Tracheal epithelial cell (primary cell): ENCODE results near the gene DIP2C. TPM values are rescaled to one million over a fixed set of nuclear protein-coding genes. Genes with fewer than 3 reads are reported as not detected.

Experiments used
- total RNA-seq: library from RNA; depleted of rRNA; stranded (reverse); fragments of >200 nt; gene quantifications from 2 replicates; pipeline ENCODE4 v1.2.1, GENCODE V29; 2014

The DIP2C gene, protein sequence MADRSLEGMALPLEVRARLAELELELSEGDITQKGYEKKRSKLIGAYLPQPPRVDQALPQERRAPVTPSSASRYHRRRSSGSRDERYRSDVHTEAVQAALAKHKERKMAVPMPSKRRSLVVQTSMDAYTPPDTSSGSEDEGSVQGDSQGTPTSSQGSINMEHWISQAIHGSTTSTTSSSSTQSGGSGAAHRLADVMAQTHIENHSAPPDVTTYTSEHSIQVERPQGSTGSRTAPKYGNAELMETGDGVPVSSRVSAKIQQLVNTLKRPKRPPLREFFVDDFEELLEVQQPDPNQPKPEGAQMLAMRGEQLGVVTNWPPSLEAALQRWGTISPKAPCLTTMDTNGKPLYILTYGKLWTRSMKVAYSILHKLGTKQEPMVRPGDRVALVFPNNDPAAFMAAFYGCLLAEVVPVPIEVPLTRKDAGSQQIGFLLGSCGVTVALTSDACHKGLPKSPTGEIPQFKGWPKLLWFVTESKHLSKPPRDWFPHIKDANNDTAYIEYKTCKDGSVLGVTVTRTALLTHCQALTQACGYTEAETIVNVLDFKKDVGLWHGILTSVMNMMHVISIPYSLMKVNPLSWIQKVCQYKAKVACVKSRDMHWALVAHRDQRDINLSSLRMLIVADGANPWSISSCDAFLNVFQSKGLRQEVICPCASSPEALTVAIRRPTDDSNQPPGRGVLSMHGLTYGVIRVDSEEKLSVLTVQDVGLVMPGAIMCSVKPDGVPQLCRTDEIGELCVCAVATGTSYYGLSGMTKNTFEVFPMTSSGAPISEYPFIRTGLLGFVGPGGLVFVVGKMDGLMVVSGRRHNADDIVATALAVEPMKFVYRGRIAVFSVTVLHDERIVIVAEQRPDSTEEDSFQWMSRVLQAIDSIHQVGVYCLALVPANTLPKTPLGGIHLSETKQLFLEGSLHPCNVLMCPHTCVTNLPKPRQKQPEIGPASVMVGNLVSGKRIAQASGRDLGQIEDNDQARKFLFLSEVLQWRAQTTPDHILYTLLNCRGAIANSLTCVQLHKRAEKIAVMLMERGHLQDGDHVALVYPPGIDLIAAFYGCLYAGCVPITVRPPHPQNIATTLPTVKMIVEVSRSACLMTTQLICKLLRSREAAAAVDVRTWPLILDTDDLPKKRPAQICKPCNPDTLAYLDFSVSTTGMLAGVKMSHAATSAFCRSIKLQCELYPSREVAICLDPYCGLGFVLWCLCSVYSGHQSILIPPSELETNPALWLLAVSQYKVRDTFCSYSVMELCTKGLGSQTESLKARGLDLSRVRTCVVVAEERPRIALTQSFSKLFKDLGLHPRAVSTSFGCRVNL (N-terminal part only)
- total RNA-seq: 1.3 and 2.9 TPM in 2 replicates

DNA sequence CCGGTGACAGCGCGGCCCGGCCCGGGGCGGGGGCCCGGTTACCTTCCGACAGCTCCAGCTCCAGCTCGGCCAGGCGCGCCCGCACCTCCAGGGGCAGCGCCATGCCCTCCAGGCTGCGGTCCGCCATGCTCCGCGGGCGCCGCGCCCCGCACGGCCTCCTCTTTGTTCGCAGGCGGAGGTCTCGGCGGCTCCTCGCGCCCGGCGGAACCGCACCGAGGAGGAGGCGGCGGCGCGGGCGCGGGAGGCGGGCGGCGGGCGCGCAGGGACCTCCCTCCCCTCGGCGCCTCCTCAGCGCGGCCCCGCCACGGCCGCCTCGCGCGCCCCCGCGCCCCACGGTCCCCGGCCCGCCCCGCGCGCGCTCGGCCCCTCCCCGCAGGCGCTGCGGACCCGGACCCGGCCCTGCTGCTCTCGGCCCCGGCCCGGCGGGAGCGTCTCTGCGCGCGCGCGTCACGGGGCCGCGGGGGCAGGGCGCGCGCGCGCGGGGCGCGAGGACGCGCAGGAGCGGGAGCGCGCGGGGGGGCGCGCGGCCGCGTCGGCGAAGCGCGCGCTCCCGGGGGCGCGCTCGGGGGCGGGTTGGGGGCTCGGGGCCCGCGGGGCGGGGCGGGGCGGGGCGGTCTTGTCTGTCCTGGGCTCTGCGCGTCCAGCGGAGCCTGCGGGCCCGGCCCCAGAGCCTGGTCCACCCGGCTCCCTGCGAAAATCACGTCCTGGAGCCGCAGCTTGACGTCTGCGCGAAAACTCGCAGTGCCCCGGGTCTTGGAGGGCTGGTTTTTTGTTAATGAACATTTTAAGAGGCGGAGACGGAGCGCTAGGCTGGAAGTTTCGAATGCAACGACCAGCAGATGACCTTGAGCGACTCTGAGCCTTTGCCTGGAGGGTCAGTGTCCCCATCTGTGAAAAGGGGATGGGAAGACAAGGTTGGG is at the start of gene DIP2C:
DIP2C (minus strand) TSS at position 217 of the 920 bp plus-strand sequence; CDS start at position 127, 90 bp downstream.

Other genes with a start within 250 kb of the DIP2C start
- gene LARP4B, start 242.0 kb upstream of the DIP2C start, total RNA-seq: 24.5 and 24.8 TPM in 2 replicates